CD14-positive monocyte (primary cell): ENCODE results near the gene STT3B. TPM values are rescaled to one million over a fixed set of nuclear protein-coding genes. Genes with fewer than 3 reads are reported as not detected.

Source experiments
- DNase-seq, 3 donors: peaks; one replicate each; pipeline ENCODE4 v3.0.0-alpha.2; 2011 to 2022
- H2AFZ ChIP-seq: 2 replicates; pipeline ENCODE4 v1.6.0; 2012; ENCODE audit warnings: mild to moderate bottlenecking, low read depth, low read length, inconsistent platforms; ENCODE audit not compliant: insufficient read depth, poor library complexity, severe bottlenecking
- H3K27ac ChIP-seq, 2 donors: 1 replicate in 1 of 2; 2 replicates in 1 of 2; pipeline ENCODE4 v1.5.1; 2012 to 2013; ENCODE audit warnings: low read length in 2 of 2, control low read depth in 1 of 2, inconsistent platforms in 1 of 2, low read depth in 1 of 2, mild to moderate bottlenecking in 1 of 2
- H3K27me3 ChIP-seq, 2 donors: one replicate each; pipeline versions ENCODE4 v1.6.0 to v1.6.1; 2011 to 2013; ENCODE audit warnings: low read length in 2 of 2; ENCODE audit not compliant: control insufficient read depth in 2 of 2, insufficient read depth in 2 of 2
- H3K36me3 ChIP-seq, 2 donors: replicated peaks in 1 of 2; 1 replicate in 1 of 2; 2 replicates in 1 of 2; pipeline versions ENCODE4 v1.5.1 to v1.6.1; 2012 to 2013; ENCODE audit warnings: low read length in 2 of 2, control low read depth in 1 of 2, inconsistent platforms in 1 of 2, mild to moderate bottlenecking in 1 of 2; ENCODE audit not compliant: insufficient read depth in 2 of 2, control insufficient read depth in 1 of 2
- H3K4me1 ChIP-seq, 2 donors: 1 replicate in 1 of 2; 2 replicates in 1 of 2; pipeline versions ENCODE4 v1.5.1 to v1.6.1; 2012 to 2013; ENCODE audit warnings: low read length in 2 of 2, control low read depth in 1 of 2, inconsistent platforms in 1 of 2, mild to moderate bottlenecking in 1 of 2, moderate library complexity in 1 of 2; ENCODE audit not compliant: insufficient read depth in 2 of 2, control insufficient read depth in 1 of 2
- H3K4me2 ChIP-seq: replicated peaks from 2 replicates; pipeline ENCODE3; 2012; ENCODE audit warnings: low read length, moderate library complexity, mild to moderate bottlenecking; ENCODE audit not compliant: poor library complexity, severe bottlenecking; ENCODE audit errors: extremely low read depth
- H3K4me3 ChIP-seq, 3 experiments: fragments of 200-600 bp in 1 of 3; sonication (generic) in 1 of 3; replicated peaks in 1 of 3; 1 replicate in 2 of 3; 2 replicates in 1 of 3; pipeline ENCODE4 v1.5.1; 2011 to 2013; ENCODE audit warnings: low read length in 3 of 3, mild to moderate bottlenecking in 3 of 3, control low read depth in 2 of 3, low read depth in 2 of 3, inconsistent platforms in 1 of 3, moderate library complexity in 1 of 3
- H3K79me2 ChIP-seq: 2 replicates; pipeline ENCODE4 v1.6.0; 2012; ENCODE audit warnings: mild to moderate bottlenecking, control low read depth, inconsistent platforms, low read length, moderate library complexity; ENCODE audit not compliant: insufficient read depth
- H3K9ac ChIP-seq: 2 replicates; pipeline ENCODE4 v1.6.0; 2017; ENCODE audit warnings: low read length, mild to moderate bottlenecking; ENCODE audit not compliant: insufficient read depth, poor library complexity, severe bottlenecking
- H3K9me3 ChIP-seq, 2 donors: replicated peaks in 1 of 2; 1 replicate in 1 of 2; 2 replicates in 1 of 2; pipeline versions ENCODE4 v1.5.1 to v1.6.1; 2012 to 2013; ENCODE audit warnings: low read length in 2 of 2, control low read depth in 1 of 2; ENCODE audit not compliant: control insufficient read depth in 1 of 2, insufficient read depth in 1 of 2
- H4K20me1 ChIP-seq: 2 replicates; pipeline ENCODE4 v1.6.0; 2012; ENCODE audit warnings: mild to moderate bottlenecking, low read length, control low read depth, moderate library complexity; ENCODE audit not compliant: insufficient read depth
- H3K27ac Mint-ChIP-seq, 7 donors: one replicate each; pipeline ENCODE4 v1.8.0; 2020; ENCODE audit warnings: mild to moderate bottlenecking in 7 of 7, mixed read lengths in 7 of 7, moderate library complexity in 6 of 7, inconsistent platforms in 2 of 7
- H3K27me3 Mint-ChIP-seq, 3 donors: one replicate each; pipeline ENCODE4 v1.8.0; 2021 to 2022; ENCODE audit warnings: low read depth in 3 of 3, mild to moderate bottlenecking in 3 of 3, mixed read lengths in 3 of 3, moderate library complexity in 3 of 3, inconsistent platforms in 1 of 3
- H3K36me3 Mint-ChIP-seq, 2 donors: one replicate each; pipeline ENCODE4 v1.8.0; 2020; ENCODE audit warnings: mixed read lengths in 2 of 2, inconsistent platforms in 1 of 2, mild to moderate bottlenecking in 1 of 2
- H3K4me1 Mint-ChIP-seq: one replicate; pipeline ENCODE4 v1.8.0; 2020; ENCODE audit warnings: mild to moderate bottlenecking, mixed read lengths
- H3K4me3 Mint-ChIP-seq, 2 donors: one replicate each; pipeline ENCODE4 v1.8.0; 2020; ENCODE audit warnings: mild to moderate bottlenecking in 2 of 2, mixed read lengths in 2 of 2, moderate library complexity in 1 of 2
- H3K9me3 Mint-ChIP-seq, 7 donors: one replicate each; pipeline ENCODE4 v1.8.0; 2020 to 2022; ENCODE audit warnings: mixed read lengths in 7 of 7, mild to moderate bottlenecking in 6 of 7, moderate library complexity in 6 of 7, inconsistent platforms in 2 of 7
- WGBS: methylation state at CpG from one replicate; pipeline ENCODE4 v1.1.5; 2013; ENCODE audit warnings: missing lambda C conversion rate; ENCODE audit not compliant: insufficient coverage; 5-methylcytosine and 5-hydroxymethylcytosine counted together
- intact Hi-C, 2 donors: fragments of 100-400 bp; cut with micrococcal nuclease; formaldehyde crosslinking; loops; one replicate each; pipeline versions ENCODE4 v1.15.0 to v1.15.1; 2023
- polyA plus RNA-seq, 3 donors: library from polyadenylated mRNA; depleted of rRNA in 1 of 3; unstranded in 2 of 3; stranded (reverse) in 1 of 3; fragments of 300-500 nt in 2 of 3; fragments of >200 nt in 1 of 3; fragmentation: Illumina TruSeq in 2 of 3; gene quantifications; 1 replicate in 2 of 3; 2 replicates in 1 of 3; pipeline ENCODE4 v1.2.3, GENCODE V29; 2012 to 2021
- TF ChIP-seq, protein P1 (sequence below): fragments of 200-600 bp; IDR thresholded peaks from one replicate; pipeline ENCODE4 v1.8.0; 2022; ENCODE audit warnings: antibody characterized with exemption, mild to moderate bottlenecking

Gene STT3B
- polyA plus RNA-seq, 3 donors: 47.3 to 97.0 (median 86.3) TPM

- Histone ChIP-seq H2AFZ (peak overlapping the region; percentile 72), H3K79me2 (peaks cover 53% of the 10 kb centered on the region), H3K4me1 (peaks cover 41 to 53% of the 10 kb centered on the region in 2 donors), H3K4me3 (peak overlapping the region; percentile 68 to 99 (median 96)), H3K9ac (peak overlapping the region; percentile 94), H3K27ac (peak overlapping the region; percentile 91 to 97), H3K9me3 (no peaks in the 10 kb centered on the region), H3K4me2 (peak overlapping the region; percentile 92), H4K20me1 (peaks cover 33% of the 10 kb centered on the region), H3K36me3 (no peaks in the 10 kb centered on the region), H3K27me3 (no peaks in the 10 kb centered on the region)
- Mint-ChIP-seq H3K4me1 (peaks cover 20% of the 10 kb centered on the region), H3K27ac (peak overlapping the region; percentile 98 to 100 (median 99)), H3K36me3 (no peaks in the 10 kb centered on the region), H3K27me3 (no peaks in the 10 kb centered on the region), H3K4me3 (peak overlapping the region; percentile 91 to 99), H3K9me3 (no peaks in the 10 kb centered on the region)
- TF ChIP-seq, protein P1, sequence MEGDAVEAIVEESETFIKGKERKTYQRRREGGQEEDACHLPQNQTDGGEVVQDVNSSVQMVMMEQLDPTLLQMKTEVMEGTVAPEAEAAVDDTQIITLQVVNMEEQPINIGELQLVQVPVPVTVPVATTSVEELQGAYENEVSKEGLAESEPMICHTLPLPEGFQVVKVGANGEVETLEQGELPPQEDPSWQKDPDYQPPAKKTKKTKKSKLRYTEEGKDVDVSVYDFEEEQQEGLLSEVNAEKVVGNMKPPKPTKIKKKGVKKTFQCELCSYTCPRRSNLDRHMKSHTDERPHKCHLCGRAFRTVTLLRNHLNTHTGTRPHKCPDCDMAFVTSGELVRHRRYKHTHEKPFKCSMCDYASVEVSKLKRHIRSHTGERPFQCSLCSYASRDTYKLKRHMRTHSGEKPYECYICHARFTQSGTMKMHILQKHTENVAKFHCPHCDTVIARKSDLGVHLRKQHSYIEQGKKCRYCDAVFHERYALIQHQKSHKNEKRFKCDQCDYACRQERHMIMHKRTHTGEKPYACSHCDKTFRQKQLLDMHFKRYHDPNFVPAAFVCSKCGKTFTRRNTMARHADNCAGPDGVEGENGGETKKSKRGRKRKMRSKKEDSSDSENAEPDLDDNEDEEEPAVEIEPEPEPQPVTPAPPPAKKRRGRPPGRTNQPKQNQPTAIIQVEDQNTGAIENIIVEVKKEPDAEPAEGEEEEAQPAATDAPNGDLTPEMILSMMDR: peak; percentile 13
- intact Hi-C loops: loop anchor here (10.0 kb wide), 1 partner anchor 297 kb away; no protein-coding TSS in a partner anchor
- no peak for DNase-seq
- 0% methylated on average over 19 of the region's 31 CpGs for whole genome bisulfite sequencing
Observed at GRCh38 chr3:31531452-31531991, 1.2 kb upstream of the STT3B start.

DNA sequence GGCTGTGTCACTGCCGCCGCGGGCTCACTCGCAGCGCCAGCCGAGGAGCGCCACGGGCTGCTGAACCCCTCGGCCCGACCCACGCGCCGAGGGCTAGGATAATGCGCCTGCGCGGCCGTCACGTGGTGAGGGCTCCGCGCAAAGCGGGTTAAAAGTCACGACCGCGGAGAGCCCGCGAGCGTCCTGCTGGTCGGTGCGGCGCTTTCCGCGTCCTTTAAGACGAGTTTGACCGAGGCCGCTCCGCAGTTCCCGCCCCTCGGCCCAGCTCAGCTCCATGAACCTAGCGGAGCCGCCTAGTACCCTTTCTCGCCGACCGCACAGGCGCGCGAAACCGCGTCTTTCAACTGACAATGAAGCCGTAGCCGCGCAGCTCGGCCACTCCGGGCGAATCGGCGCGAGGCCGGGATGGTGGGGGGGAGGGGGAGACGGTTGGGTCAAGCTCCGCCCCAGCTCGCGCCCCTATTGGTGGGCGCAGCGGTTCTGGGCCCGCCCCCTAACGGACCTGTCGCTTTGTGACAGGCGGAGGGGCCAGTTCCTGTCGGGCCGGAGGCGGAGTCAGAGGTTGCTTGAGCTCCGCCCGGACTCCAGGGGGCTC, 636 bp upstream of the STT3B start:
- Histone ChIP-seq H4K20me1 (peaks cover 39% of the 10 kb centered on the region), H2AFZ (peak overlapping the region; percentile 76), H3K27me3 (no peaks in the 10 kb centered on the region), H3K4me3 (peak overlapping the region; percentile 96 to 99 (median 97)), H3K36me3 (no peaks in the 10 kb centered on the region), H3K79me2 (peaks cover 59% of the 10 kb centered on the region), H3K27ac (peak overlapping the region; percentile 91 to 97), H3K4me2 (peak overlapping the region; percentile 92), H3K9ac (peak overlapping the region; percentile 94), H3K4me1 (peaks cover 46 to 59% of the 10 kb centered on the region in 2 donors), H3K9me3 (no peaks in the 10 kb centered on the region)
- peak; percentile 98 to 99 (median 99) for DNase-seq
- Mint-ChIP-seq H3K36me3 (no peaks in the 10 kb centered on the region), H3K27ac (peak overlapping the region; percentile 98 to 100 (median 99)), H3K27me3 (no peaks in the 10 kb centered on the region), H3K9me3 (no peaks in the 10 kb centered on the region), H3K4me1 (peaks cover 24% of the 10 kb centered on the region), H3K4me3 (peak overlapping the region; percentile 97 to 99)
- TF ChIP-seq, protein P1: no peak
- intact Hi-C loops: loop anchor here (10.0 kb wide), 1 partner anchor 297 kb away; no protein-coding TSS in a partner anchor
- WGBS: 0% methylated on average over 63 of the region's 73 CpGs
